ENCODE measurements around the gene GRK1.

Gene GRK1

DNA sequence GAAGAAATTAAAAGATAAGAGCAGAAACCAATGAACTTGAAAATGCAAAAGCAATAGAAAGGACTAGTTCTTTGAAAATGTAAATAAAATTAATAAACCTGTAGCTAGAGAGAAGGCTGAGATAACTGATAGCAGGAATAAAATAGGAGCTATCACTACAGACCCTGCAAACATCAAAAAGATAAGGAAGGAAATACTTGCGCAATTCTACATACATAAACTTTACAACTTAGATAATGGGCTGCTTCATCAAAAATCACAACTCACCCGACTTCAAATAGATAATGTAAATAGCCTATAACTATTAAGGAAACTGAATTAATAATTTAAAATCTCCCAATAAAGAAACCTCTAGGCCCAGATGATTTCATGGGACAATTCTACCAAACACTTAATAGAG lies 5.5 kb upstream of the GRK1 start:
- H3K4me3 ChIP-seq (ENCODE audit: low read length) = no peak overlapping the region
- H3K9ac ChIP-seq (ENCODE audit: low read length) = no peak overlapping the region
- no peaks in the 10 kb centered on the region for H3K36me3 ChIP-seq (ENCODE audit: control insufficient read depth, low read depth, low read length)
- H3K27me3 ChIP-seq (ENCODE audit: control insufficient read depth, insufficient read depth, low read length) = no peaks in the 10 kb centered on the region
- no peak overlapping the region for H3K27ac ChIP-seq (ENCODE audit: low read length)
- H3K4me1 ChIP-seq (ENCODE audit: control insufficient read depth, low read depth, low read length) = no peaks in the 10 kb centered on the region
- no peaks in the 10 kb centered on the region for H3K9me3 ChIP-seq (ENCODE audit: control insufficient read depth, low read depth, low read length)

DNA sequence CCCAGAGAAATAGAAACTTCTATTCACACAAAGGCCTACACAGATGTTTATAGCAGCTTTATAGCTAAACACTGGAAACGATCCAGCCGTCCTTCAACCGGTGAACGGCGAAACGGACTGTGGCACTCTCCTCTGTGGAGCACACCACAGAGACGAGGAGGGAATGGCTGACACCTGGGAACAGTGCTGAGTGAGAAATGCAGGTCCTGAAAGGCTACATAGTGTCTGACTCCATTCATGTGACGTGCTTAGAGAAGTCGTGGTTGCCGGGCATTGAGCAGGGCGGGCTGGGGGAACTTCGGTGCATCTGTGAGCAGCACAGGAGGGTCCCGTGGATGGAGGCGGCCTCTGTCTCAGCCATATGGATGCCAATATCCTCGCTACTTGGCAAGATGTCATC lies 3.1 kb upstream of the GRK1 start:
- Histone ChIP-seq H3K9ac (ENCODE audit: low read length) (no peak overlapping the region), H3K4me3 (ENCODE audit: low read length) (no peak overlapping the region), H3K9me3 (ENCODE audit: control insufficient read depth, low read depth, low read length) (no peaks in the 10 kb centered on the region), H3K36me3 (ENCODE audit: control insufficient read depth, low read depth, low read length) (no peaks in the 10 kb centered on the region), H3K27ac (ENCODE audit: low read length) (no peak overlapping the region), H3K27me3 (ENCODE audit: control insufficient read depth, insufficient read depth, low read length) (no peaks in the 10 kb centered on the region), H3K4me1 (ENCODE audit: control insufficient read depth, low read depth, low read length) (no peaks in the 10 kb centered on the region)

DNA sequence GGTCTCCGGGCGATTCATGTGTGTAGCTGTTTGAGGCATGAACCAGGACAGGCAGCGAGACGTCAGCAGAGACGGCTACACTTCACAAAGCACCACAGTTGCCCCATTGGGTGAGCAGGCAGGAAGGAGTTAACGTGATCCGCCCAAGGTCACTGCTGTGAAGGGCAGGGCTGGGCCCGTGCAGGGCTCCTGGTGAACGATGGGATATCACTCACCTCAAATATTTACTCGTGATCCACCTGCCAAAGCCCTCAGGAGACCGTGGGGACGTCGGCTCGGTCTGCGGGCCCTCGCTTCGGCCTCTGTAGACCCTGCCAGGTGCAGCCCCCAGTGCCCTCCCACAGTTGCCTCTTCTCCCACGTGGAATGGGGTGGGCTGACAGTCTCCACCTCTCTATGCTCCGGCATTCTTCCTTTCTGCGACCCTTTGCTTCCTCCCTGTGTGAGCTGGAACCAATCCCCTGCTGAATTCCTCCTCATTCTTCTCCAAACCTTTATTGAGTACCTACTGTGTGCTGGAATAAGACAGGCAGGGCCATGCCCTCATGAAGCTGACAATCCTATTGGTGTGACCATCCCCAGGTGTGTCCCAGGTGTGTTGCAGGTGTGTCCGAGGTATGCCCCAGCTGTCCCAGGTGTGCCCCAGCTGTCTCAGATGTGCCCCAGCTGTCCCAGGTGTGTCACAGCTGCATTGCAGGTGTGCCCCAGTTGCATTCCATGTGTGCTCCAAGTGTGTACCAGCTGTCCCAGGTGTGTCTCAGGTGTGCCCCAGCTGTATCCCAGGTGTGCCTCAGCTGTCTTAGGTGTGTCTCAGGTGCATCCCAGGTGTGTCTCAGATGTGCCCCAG lies 2.0 kb upstream of the GRK1 start:
- H3K27ac ChIP-seq (ENCODE audit: low read length) = no peak overlapping the region
- H3K4me3 ChIP-seq (ENCODE audit: low read length) = no peak overlapping the region
- no peaks in the 10 kb centered on the region for H3K27me3 ChIP-seq (ENCODE audit: control insufficient read depth, insufficient read depth, low read length)
- H3K4me1 ChIP-seq (ENCODE audit: control insufficient read depth, low read depth, low read length) = no peaks in the 10 kb centered on the region
- no peaks in the 10 kb centered on the region for H3K9me3 ChIP-seq (ENCODE audit: control insufficient read depth, low read depth, low read length)
- H3K9ac ChIP-seq (ENCODE audit: low read length) = no peak overlapping the region
- H3K36me3 ChIP-seq (ENCODE audit: control insufficient read depth, low read depth, low read length) = no peaks in the 10 kb centered on the region

DNA sequence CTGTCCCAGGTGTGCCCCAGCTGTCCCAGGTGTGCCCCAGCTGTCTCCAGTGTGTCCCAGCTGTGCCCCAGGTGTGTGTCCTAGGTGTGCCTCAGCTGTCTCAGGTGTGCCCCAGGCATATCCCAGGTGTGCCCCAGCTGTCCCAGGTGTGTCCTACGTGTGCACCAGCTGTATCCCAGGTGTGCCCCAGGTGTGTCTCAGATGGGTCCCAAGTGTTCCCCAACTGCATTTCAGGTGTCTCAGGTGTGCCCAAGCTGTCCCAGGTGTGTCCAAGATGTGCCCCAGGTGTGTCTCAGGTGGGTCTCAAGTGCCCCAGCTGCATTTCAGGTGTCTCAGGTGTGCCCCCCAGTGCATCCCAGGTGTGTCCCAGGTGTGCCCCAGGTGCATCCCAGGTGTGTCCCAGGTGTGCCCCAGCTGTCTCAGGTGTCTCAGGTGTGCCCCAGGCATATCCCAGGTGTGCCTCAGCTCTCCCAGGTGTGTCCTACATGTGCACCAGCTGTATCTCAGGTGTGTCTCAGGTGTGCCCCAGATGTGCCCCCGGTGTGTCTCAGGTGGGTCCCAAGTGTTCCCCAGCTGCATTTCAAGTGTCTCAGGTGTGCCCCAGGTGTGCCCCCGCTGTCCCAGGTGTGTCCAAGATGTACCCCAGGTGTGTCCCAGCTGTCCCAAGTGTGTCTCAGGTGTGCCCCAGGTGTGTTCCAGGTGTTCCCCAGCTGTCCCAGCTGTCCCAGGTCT lies 1.3 kb upstream of the GRK1 start:
- no peak overlapping the region for H3K4me3 ChIP-seq (ENCODE audit: low read length)
- no peaks in the 10 kb centered on the region for H3K9me3 ChIP-seq (ENCODE audit: control insufficient read depth, low read depth, low read length)
- no peak overlapping the region for H3K27ac ChIP-seq (ENCODE audit: low read length)
- H3K27me3 ChIP-seq (ENCODE audit: control insufficient read depth, insufficient read depth, low read length) = no peaks in the 10 kb centered on the region
- H3K9ac ChIP-seq (ENCODE audit: low read length) = no peak overlapping the region
- H3K4me1 ChIP-seq (ENCODE audit: control insufficient read depth, low read depth, low read length) = no peaks in the 10 kb centered on the region
- H3K36me3 ChIP-seq (ENCODE audit: control insufficient read depth, low read depth, low read length) = no peaks in the 10 kb centered on the region

DNA sequence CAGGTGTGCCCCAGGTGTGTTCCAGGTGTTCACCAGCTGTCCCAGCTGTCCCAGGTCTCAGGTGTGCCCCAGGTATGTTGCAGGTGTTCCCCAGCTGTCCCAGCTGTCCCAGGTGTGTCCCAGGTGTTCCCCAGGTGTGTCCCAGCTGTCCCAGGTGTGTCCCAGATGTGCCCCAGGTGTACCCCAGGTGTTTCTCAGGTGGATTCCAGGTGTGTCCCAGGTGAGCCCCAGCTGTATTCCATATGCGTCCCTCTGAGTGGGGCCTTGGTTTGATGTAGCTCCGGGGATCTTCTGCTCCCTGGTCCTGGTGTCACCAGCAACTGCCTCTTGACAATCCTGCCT lies 719 bp upstream of the GRK1 start:
- H3K36me3 ChIP-seq (ENCODE audit: control insufficient read depth, low read depth, low read length) = no peaks in the 10 kb centered on the region
- H3K9me3 ChIP-seq (ENCODE audit: control insufficient read depth, low read depth, low read length) = no peaks in the 10 kb centered on the region
- H3K27ac ChIP-seq (ENCODE audit: low read length) = no peak overlapping the region
- H3K4me3 ChIP-seq (ENCODE audit: low read length) = no peak overlapping the region
- no peak overlapping the region for H3K9ac ChIP-seq (ENCODE audit: low read length)
- H3K27me3 ChIP-seq (ENCODE audit: control insufficient read depth, insufficient read depth, low read length) = no peaks in the 10 kb centered on the region
- no peaks in the 10 kb centered on the region for H3K4me1 ChIP-seq (ENCODE audit: control insufficient read depth, low read depth, low read length)

DNA sequence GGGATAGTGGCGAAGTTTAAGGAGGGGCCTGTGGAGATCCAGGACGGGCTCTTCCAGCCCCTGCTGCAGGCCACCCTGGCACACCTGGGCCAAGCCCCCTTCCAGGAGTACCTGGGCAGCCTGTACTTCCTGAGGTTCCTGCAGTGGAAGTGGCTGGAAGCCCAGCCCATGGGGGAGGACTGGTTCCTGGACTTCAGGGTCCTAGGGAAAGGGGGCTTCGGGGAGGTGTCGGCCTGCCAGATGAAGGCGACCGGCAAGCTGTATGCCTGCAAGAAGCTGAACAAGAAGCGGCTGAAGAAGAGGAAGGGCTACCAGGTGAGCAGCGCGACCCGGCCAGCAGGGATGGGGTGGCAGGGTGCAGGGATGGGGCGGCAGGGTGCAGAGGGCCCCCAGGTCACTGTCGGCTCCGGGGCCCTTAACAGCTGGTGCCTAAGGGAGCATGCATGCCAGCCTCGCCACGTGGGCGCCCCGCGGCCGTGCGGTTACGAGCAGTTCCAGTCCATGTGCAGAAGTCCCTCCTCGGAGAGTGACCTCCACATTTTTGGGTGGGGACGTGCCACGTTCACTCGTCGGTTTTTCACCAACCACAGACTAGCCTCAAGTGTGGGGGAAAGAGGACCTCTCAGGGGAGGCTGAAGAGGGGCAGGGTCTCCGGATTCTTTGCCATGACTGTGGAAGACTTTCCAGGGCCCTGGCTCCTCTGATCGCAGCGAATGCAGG lies 912 bp downstream of the GRK1 start:
- no peak overlapping the region for H3K4me3 ChIP-seq (ENCODE audit: low read length)
- H3K9ac ChIP-seq (ENCODE audit: low read length) = no peak overlapping the region
- H3K36me3 ChIP-seq (ENCODE audit: control insufficient read depth, low read depth, low read length) = no peaks in the 10 kb centered on the region
- no peaks in the 10 kb centered on the region for H3K9me3 ChIP-seq (ENCODE audit: control insufficient read depth, low read depth, low read length)
- H3K27ac ChIP-seq (ENCODE audit: low read length) = no peak overlapping the region
- H3K4me1 ChIP-seq (ENCODE audit: control insufficient read depth, low read depth, low read length) = no peaks in the 10 kb centered on the region
- no peaks in the 10 kb centered on the region for H3K27me3 ChIP-seq (ENCODE audit: control insufficient read depth, insufficient read depth, low read length)

DNA sequence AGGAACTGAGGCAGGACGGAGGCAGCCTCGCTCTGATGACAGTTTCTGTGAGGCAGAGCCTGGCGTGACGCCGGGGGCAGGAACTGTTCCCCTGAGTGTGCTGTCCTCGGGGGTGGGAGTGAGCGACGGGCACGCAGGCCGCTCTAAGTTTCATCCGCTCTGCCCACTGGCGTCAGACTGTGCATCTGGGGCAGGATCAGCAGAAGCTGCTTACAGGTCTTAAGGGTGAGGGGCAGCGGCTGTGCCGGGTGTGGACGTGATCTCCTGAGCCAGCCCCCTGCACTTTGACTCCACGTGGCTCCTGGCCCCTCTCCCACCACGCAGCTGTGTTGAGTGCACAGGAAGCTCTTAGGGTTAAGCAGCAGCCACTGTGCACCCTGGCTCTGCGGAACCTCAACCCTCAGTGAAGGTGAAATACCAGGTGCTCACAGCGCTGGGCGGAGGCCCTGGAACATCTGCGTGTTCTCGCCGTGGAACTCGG lies 1.5 kb downstream of the GRK1 start:
- Histone ChIP-seq H3K9me3 (ENCODE audit: control insufficient read depth, low read depth, low read length) (no peaks in the 10 kb centered on the region), H3K4me1 (ENCODE audit: control insufficient read depth, low read depth, low read length) (no peaks in the 10 kb centered on the region), H3K4me3 (ENCODE audit: low read length) (no peak overlapping the region), H3K9ac (ENCODE audit: low read length) (no peak overlapping the region), H3K36me3 (ENCODE audit: control insufficient read depth, low read depth, low read length) (no peaks in the 10 kb centered on the region), H3K27me3 (ENCODE audit: control insufficient read depth, insufficient read depth, low read length) (no peaks in the 10 kb centered on the region), H3K27ac (ENCODE audit: low read length) (no peak overlapping the region)

DNA sequence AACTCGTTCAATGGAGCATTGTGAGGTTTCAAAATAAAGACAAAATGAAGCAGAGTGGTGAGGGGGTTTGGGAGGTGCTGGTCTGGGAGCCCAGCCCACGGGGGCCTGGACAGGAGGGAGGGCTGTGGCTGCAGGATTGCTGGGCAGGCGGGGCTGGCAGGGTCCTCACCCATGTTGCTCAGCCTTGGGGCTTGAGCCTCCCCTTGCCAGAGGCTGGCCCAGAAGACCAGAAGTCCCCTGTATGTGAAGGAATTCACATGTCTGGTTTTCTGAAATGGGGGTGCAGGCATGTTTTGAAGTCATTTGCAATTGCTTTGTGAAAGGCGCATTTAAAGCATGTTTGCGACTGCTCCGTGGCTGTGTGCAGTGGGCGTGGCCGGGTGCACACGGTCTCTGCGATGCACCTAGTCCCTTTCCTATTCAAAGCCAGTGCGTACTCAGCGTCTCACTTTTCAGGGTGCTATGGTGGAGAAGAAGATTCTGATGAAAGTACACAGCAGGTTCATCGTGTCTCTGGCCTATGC lies 2.3 kb downstream of the GRK1 start:
- no peak overlapping the region for H3K27ac ChIP-seq (ENCODE audit: low read length)
- no peaks in the 10 kb centered on the region for H3K9me3 ChIP-seq (ENCODE audit: control insufficient read depth, low read depth, low read length)
- no peaks in the 10 kb centered on the region for H3K36me3 ChIP-seq (ENCODE audit: control insufficient read depth, low read depth, low read length)
- H3K9ac ChIP-seq (ENCODE audit: low read length) = no peak overlapping the region
- H3K4me3 ChIP-seq (ENCODE audit: low read length) = no peak overlapping the region
- H3K4me1 ChIP-seq (ENCODE audit: control insufficient read depth, low read depth, low read length) = no peaks in the 10 kb centered on the region
- no peaks in the 10 kb centered on the region for H3K27me3 ChIP-seq (ENCODE audit: control insufficient read depth, insufficient read depth, low read length)

DNA sequence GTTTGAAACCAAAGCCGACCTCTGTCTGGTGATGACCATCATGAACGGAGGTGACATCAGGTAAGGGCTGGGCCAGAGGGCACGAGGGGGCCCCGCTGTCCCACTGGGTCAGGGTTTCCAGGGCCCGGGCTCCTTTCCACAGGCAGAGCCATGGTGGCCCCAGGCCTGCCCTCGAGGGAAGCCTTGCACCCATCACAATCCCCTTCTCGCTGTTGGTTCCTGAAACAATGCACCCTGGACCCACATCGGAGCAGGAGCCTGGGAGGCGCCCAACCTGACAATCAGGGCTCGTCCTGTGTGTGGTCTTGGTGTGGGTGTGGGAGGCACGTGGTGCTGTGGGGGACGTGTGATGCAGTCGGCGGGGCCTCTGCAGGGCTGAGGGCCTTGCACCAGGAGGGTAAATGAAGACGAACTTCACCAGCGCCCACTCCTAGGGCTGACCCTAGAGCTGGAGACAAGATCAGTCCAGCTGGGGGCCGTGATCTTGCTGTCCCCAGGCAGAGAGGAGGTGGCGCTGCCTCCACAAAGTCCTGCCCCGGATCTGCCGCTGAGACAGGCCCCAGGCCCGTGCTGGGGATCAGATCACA lies 2.8 kb downstream of the GRK1 start:
- no peaks in the 10 kb centered on the region for H3K9me3 ChIP-seq (ENCODE audit: control insufficient read depth, low read depth, low read length)
- no peaks in the 10 kb centered on the region for H3K4me1 ChIP-seq (ENCODE audit: control insufficient read depth, low read depth, low read length)
- H3K9ac ChIP-seq (ENCODE audit: low read length) = no peak overlapping the region
- no peaks in the 10 kb centered on the region for H3K36me3 ChIP-seq (ENCODE audit: control insufficient read depth, low read depth, low read length)
- no peak overlapping the region for H3K27ac ChIP-seq (ENCODE audit: low read length)
- H3K27me3 ChIP-seq (ENCODE audit: control insufficient read depth, insufficient read depth, low read length) = no peaks in the 10 kb centered on the region
- H3K4me3 ChIP-seq (ENCODE audit: low read length) = no peak overlapping the region

DNA sequence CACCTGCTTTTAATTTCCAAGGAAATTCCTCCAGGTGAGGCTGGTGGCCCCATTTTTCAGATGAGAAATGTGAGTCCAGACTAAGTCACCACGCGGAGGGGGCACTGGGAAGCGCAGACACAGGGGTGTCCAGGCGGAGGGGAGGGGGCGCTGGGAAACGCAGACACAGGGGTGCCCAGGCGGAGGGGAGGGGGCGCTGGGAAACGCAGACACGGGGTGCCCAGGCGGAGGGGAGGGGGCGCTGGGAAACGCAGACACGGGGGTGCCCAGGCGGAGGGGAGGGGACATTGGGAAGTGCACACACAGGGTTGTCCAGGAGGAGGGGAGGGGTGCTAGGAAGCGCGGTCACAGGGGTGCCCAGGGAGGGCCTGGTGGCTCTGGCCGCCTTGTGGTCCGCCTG lies 3.5 kb downstream of the GRK1 start:
- Histone ChIP-seq H3K36me3 (ENCODE audit: control insufficient read depth, low read depth, low read length) (no peaks in the 10 kb centered on the region), H3K9me3 (ENCODE audit: control insufficient read depth, low read depth, low read length) (no peaks in the 10 kb centered on the region), H3K4me1 (ENCODE audit: control insufficient read depth, low read depth, low read length) (no peaks in the 10 kb centered on the region), H3K9ac (ENCODE audit: low read length) (no peak overlapping the region), H3K27ac (ENCODE audit: low read length) (no peak overlapping the region), H3K27me3 (ENCODE audit: control insufficient read depth, insufficient read depth, low read length) (no peaks in the 10 kb centered on the region), H3K4me3 (ENCODE audit: low read length) (no peak overlapping the region)
